H1 (cell line): ENCODE results near the gene KEL. TPM values are rescaled to one million over a fixed set of nuclear protein-coding genes. Genes with fewer than 3 reads are reported as not detected.

Experiments used
- CTCF ChIA-PET: fragments of 300-600 bp; sonication (Branson Sonifier 250); formaldehyde crosslinking; loops from one replicate; lab custom pipeline; 2021; ENCODE audit not compliant: partially characterized antibody; lab: Charles Lee
- POLR2A ChIA-PET: fragments of 300-600 bp; sonication (Branson Sonifier 250); formaldehyde crosslinking; loops from one replicate; lab custom pipeline; 2021; ENCODE audit warnings: inconsistent platforms; ENCODE audit not compliant: partially characterized antibody; lab: Charles Lee
- DNase-seq, 2 experiments: peaks; one replicate each; pipeline versions ENCODE4 v3.0.0 to v3.0.0-alpha.2; 2010 to 2022; ENCODE audit warnings: low spot score in 2 of 2, low read depth in 1 of 2, mixed read lengths in 1 of 2
- FAIRE-seq: peaks from 2 replicates; lab custom pipeline; 2011; peaks lifted over from hg19 to GRCh38; lab: Jason Lieb, UNC
- H2AFZ ChIP-seq: 2 replicates; pipeline ENCODE4 v1.8.1; 2012; ENCODE audit warnings: low read length, inconsistent platforms
- H2AK5ac ChIP-seq: 2 replicates; pipeline ENCODE4 v1.6.1; 2013; ENCODE audit warnings: low read depth, low read length
- H2BK120ac ChIP-seq: replicated peaks from 2 replicates; pipeline ENCODE3; 2013; ENCODE audit warnings: low read depth, low read length, inconsistent platforms
- H2BK12ac ChIP-seq: 2 replicates; pipeline ENCODE4 v1.6.1; 2013; ENCODE audit warnings: low read depth, low read length
- H2BK15ac ChIP-seq: 2 replicates; pipeline ENCODE4 v1.6.1; 2013; ENCODE audit warnings: low read length
- H2BK20ac ChIP-seq: 2 replicates; pipeline ENCODE4 v1.6.1; 2013; ENCODE audit warnings: low read length
- H2BK5ac ChIP-seq: 2 replicates; pipeline ENCODE4 v1.6.1; 2013; ENCODE audit warnings: low read depth, low read length
- H3K14ac ChIP-seq: 2 replicates; pipeline ENCODE4 v1.6.1; 2013; ENCODE audit warnings: inconsistent platforms; ENCODE audit not compliant: insufficient read length
- H3K18ac ChIP-seq: 2 replicates; pipeline ENCODE4 v1.6.1; 2013; ENCODE audit warnings: low read length; ENCODE audit errors: extremely low read depth
- H3K23ac ChIP-seq: 2 replicates; pipeline ENCODE4 v1.6.1; 2013; ENCODE audit warnings: inconsistent platforms; ENCODE audit not compliant: insufficient read length
- H3K23me2 ChIP-seq: 2 replicates; pipeline ENCODE4 v1.6.1; 2013; ENCODE audit warnings: low read depth, low read length
- H3K27ac ChIP-seq: 2 replicates; pipeline ENCODE4 v1.6.1; 2011; ENCODE audit warnings: low read depth, low read length, inconsistent platforms
- H3K27me3 ChIP-seq, 4 experiments: replicated peaks in 1 of 4; 1 replicate in 1 of 4; 2 replicates in 3 of 4; pipeline versions ENCODE4 v1.6.1 to v1.8.1; 2011 to 2013; ENCODE audit warnings: low read length in 3 of 4, mild to moderate bottlenecking in 3 of 4, inconsistent platforms in 2 of 4, mixed read lengths in 2 of 4, moderate library complexity in 1 of 4; ENCODE audit not compliant: control insufficient read depth in 3 of 4, insufficient read depth in 3 of 4; ENCODE audit errors: extremely low read depth in 1 of 4
- H3K36me3 ChIP-seq, 4 experiments: 2 replicates each; pipeline versions ENCODE4 v1.6.1 to v1.8.1; 2011 to 2013; ENCODE audit warnings: mild to moderate bottlenecking in 4 of 4, low read length in 3 of 4, moderate library complexity in 2 of 4, control low read depth in 1 of 4, inconsistent platforms in 1 of 4; ENCODE audit not compliant: insufficient read depth in 4 of 4, control insufficient read depth in 2 of 4
- H3K4ac ChIP-seq: replicated peaks from 2 replicates; pipeline ENCODE3; 2013; ENCODE audit warnings: low read length, low read depth, mixed read lengths, inconsistent platforms; ENCODE audit not compliant: insufficient read length
- H3K4me1 ChIP-seq, 4 experiments: replicated peaks in 1 of 4; 1 replicate in 1 of 4; 2 replicates in 3 of 4; pipeline versions ENCODE4 v1.6.1 to v1.8.1; 2011 to 2013; ENCODE audit warnings: low read length in 3 of 4, inconsistent platforms in 2 of 4, mixed read lengths in 1 of 4; ENCODE audit not compliant: insufficient read depth in 4 of 4, control insufficient read depth in 3 of 4
- H3K4me2 ChIP-seq, 2 experiments: 2 replicates each; pipeline versions ENCODE4 v1.6.1 to v1.8.1; 2011 to 2013; ENCODE audit warnings: low read depth in 2 of 2, low read length in 2 of 2, control low read depth in 1 of 2, inconsistent platforms in 1 of 2, mild to moderate bottlenecking in 1 of 2; ENCODE audit not compliant: insufficient read depth in 1 of 2
- H3K4me3 ChIP-seq, 4 experiments: fragments of 200-600, 300-600 bp in 1 of 4; sonication (generic), shearing (Covaris generic), sonication (Bioruptor Twin) in 1 of 4; 2 replicates each; pipeline versions ENCODE4 v1.5.1 to v1.8.1; 2011 to 2016; ENCODE audit warnings: low read length in 4 of 4, low read depth in 3 of 4, control low read depth in 2 of 4, inconsistent platforms in 2 of 4, mild to moderate bottlenecking in 2 of 4, mixed read lengths in 1 of 4, moderate library complexity in 1 of 4; ENCODE audit not compliant: insufficient read depth in 2 of 4; ENCODE audit errors: extremely low read depth in 1 of 4
- H3K56ac ChIP-seq: replicated peaks from 2 replicates; pipeline ENCODE3; 2013; ENCODE audit warnings: low read depth, mild to moderate bottlenecking, mixed read lengths, low read length, inconsistent platforms; ENCODE audit not compliant: insufficient read length
- H3K79me1 ChIP-seq: 2 replicates; pipeline ENCODE4 v1.6.1; 2013; ENCODE audit warnings: low read depth, low read length, control low read depth
- H3K79me2 ChIP-seq, 2 experiments: 2 replicates each; pipeline versions ENCODE4 v1.6.1 to v1.8.1; 2012 to 2013; ENCODE audit warnings: low read length in 2 of 2, mild to moderate bottlenecking in 2 of 2, inconsistent platforms in 1 of 2; ENCODE audit not compliant: insufficient read depth in 2 of 2, control insufficient read depth in 1 of 2
- H3K9ac ChIP-seq, 4 experiments: replicated peaks in 1 of 4; 1 replicate in 1 of 4; 2 replicates in 3 of 4; pipeline versions ENCODE4 v1.6.1 to v1.8.1; 2011 to 2013; ENCODE audit warnings: low read depth in 3 of 4, low read length in 3 of 4, control low read depth in 2 of 4, mild to moderate bottlenecking in 2 of 4, moderate library complexity in 2 of 4, inconsistent platforms in 1 of 4; ENCODE audit errors: extremely low read depth in 1 of 4
- H3K9me3 ChIP-seq, 2 experiments: 2 replicates each; pipeline versions ENCODE4 v1.6.1 to v1.8.1; 2012 to 2013; ENCODE audit warnings: mild to moderate bottlenecking in 2 of 2, moderate library complexity in 2 of 2, control low read depth in 1 of 2, inconsistent platforms in 1 of 2, low read depth in 1 of 2, low read length in 1 of 2, mixed read lengths in 1 of 2; ENCODE audit not compliant: insufficient read depth in 2 of 2
- H4K20me1 ChIP-seq, 2 experiments: replicated peaks in 1 of 2; 2 replicates each; pipeline versions ENCODE3 to v1.8.1; 2011 to 2013; ENCODE audit warnings: inconsistent platforms in 2 of 2, low read length in 2 of 2, mild to moderate bottlenecking in 1 of 2; ENCODE audit not compliant: insufficient read depth in 2 of 2, control insufficient read depth in 1 of 2
- H4K5ac ChIP-seq: 2 replicates; pipeline ENCODE4 v1.6.1; 2013; ENCODE audit warnings: low read length, low read depth, mixed read lengths, inconsistent platforms; ENCODE audit not compliant: insufficient read length
- H4K8ac ChIP-seq: 2 replicates; pipeline ENCODE4 v1.8.0; 2013; ENCODE audit warnings: mild to moderate bottlenecking, moderate library complexity, low read length, inconsistent platforms; ENCODE audit not compliant: insufficient read depth; ENCODE audit errors: extremely low read depth
- H4K91ac ChIP-seq: replicated peaks from 2 replicates; pipeline ENCODE3; 2013; ENCODE audit warnings: low read length, mixed read lengths, inconsistent platforms; ENCODE audit not compliant: insufficient read length
- ASH2L ChIP-seq: fragments of 200-600, 300-600 bp; sonication (generic); IDR thresholded peaks from one replicate; pipeline ENCODE4 v1.7.1; 2017; ENCODE audit warnings: low read length
- BACH1 ChIP-seq: IDR thresholded peaks from 2 replicates; pipeline ENCODE4 v1.6.1; 2012; ENCODE audit warnings: low read length, improper control_type of control experiment
- BRCA1 ChIP-seq: IDR thresholded peaks from 2 replicates; pipeline ENCODE4 v1.6.1; 2012; ENCODE audit warnings: low read depth, low read length, improper control_type of control experiment
- CBX5 ChIP-seq: fragments of 300-800, 300-1000 bp; sonication (generic); IDR thresholded peaks from 2 replicates; pipeline ENCODE4 v1.7.1; 2016; ENCODE audit warnings: antibody characterized with exemption, low read length, low read depth
- CEBPB ChIP-seq: IDR thresholded peaks from 2 replicates; pipeline ENCODE4 v1.6.1; 2012; ENCODE audit warnings: low read depth, low read length
- CREB1 ChIP-seq: IDR thresholded peaks from 2 replicates; pipeline ENCODE4 v1.6.1; 2012; ENCODE audit warnings: inconsistent platforms
- CTBP2 ChIP-seq: IDR thresholded peaks from 2 replicates; pipeline ENCODE4 v1.7.0; 2011; ENCODE audit warnings: borderline replicate concordance, mild to moderate bottlenecking, moderate library complexity, mixed read lengths, low read length; ENCODE audit not compliant: insufficient read depth, insufficient read length
- EP300 ChIP-seq, 2 experiments: IDR thresholded peaks; 1 replicate in 1 of 2; 2 replicates in 1 of 2; pipeline ENCODE4 v1.6.1; 2011 to 2012; ENCODE audit warnings: low read depth in 2 of 2, low read length in 2 of 2, mild to moderate bottlenecking in 2 of 2, borderline replicate concordance in 1 of 2, inconsistent platforms in 1 of 2, moderate library complexity in 1 of 2
- GTF2F1 ChIP-seq: IDR thresholded peaks from 2 replicates; pipeline ENCODE4 v1.6.1; 2012; ENCODE audit warnings: low read depth, low read length, improper control_type of control experiment, borderline replicate concordance
- KDM1A ChIP-seq: fragments of 200-600, 300-600 bp; sonication (generic); IDR thresholded peaks from 2 replicates; pipeline ENCODE4 v1.7.1; 2016; ENCODE audit warnings: mild to moderate bottlenecking, low read length, borderline replicate concordance
- POU5F1 ChIP-seq: IDR thresholded peaks from 2 replicates; pipeline ENCODE4 v1.6.1; 2011; ENCODE audit warnings: low read depth, mild to moderate bottlenecking, low read length, moderate library complexity
- SUZ12 ChIP-seq: fragments of 200-600 bp; sonication (generic); IDR thresholded peaks from 2 replicates; pipeline ENCODE4 v1.6.1; 2012; ENCODE audit warnings: mild to moderate bottlenecking, inconsistent platforms, low read length, moderate library complexity, mixed read lengths
- TBP ChIP-seq: IDR thresholded peaks from 2 replicates; pipeline ENCODE4 v1.6.1; 2011; ENCODE audit warnings: low read depth, low read length, improper control_type of control experiment
- TEAD4 ChIP-seq: IDR thresholded peaks from 2 replicates; pipeline ENCODE4 v1.6.1; 2012; ENCODE audit warnings: low read depth, low read length, inconsistent platforms, mixed read lengths
- ZNF274 ChIP-seq: IDR thresholded peaks from 2 replicates; pipeline ENCODE4 v1.7.0; 2012; ENCODE audit warnings: low read length, borderline replicate concordance; ENCODE audit errors: extremely low read depth
- WGBS, 2 experiments: shearing (Covaris generic) in 1 of 2; methylation state at CpG; one replicate each; pipeline versions ENCODE4 v1.1.6 to v1.1.7; 2013 to 2015; ENCODE audit warnings: low lambda C conversion rate in 2 of 2, mixed read lengths in 2 of 2, inconsistent platforms in 1 of 2, low coverage in 1 of 2, missing lambda C conversion rate in 1 of 2; ENCODE audit not compliant: insufficient replicate concordance in 2 of 2, insufficient coverage in 1 of 2, insufficient read length in 1 of 2; ENCODE audit errors: extremely low coverage in 1 of 2, missing lambda C conversion rate in 1 of 2; 5-methylcytosine and 5-hydroxymethylcytosine counted together
- polyA plus RNA-seq, 7 experiments: library from polyadenylated mRNA; depleted of rRNA in 3 of 7; stranded (reverse) in 5 of 7; unstranded in 2 of 7; fragments of >200 nt in 5 of 7; fragments of 200-250 nt in 2 of 7; gene quantifications; 1 replicate in 5 of 7; 2 replicates in 1 of 7; 4 replicates in 1 of 7; pipeline versions ENCODE4 v1.2.1 to v1.2.3, GENCODE V29; 2011 to 2013; ENCODE audit warnings: missing spikeins in 2 of 7, mixed read lengths in 2 of 7
- total RNA-seq: library from RNA; stranded (reverse); fragmentation: NEBNext Ultra II Directional; extraction: Animal tissue kit (Norgen Biotek cat#: 25700); gene quantifications from 2 replicates; pipeline ENCODE4 v1.2.1, GENCODE V29; 2021
- TF ChIP-seq, protein P1 (sequence below): IDR thresholded peaks from 2 replicates; pipeline ENCODE4 v1.6.1; 2012; ENCODE audit warnings: inconsistent platforms

Gene KEL
- total and polyA plus RNA-seq, 2 of the 8 experiments (the other 6 are each of a cell fraction or from before 2014, with no cell fraction given), result 1.8 to 1.9 TPM

GRCh38 chr7:142916508-142916907, 45.7 kb downstream of the KEL start:
- ChIA-PET POLR2A (no interaction called here), CTCF (interaction anchor here (0.9 to 4.3 kb wide), 14 partner anchors 9 to 298 kb away, joined by 3 to 31 read pairs (median 5); partner anchors contain the start of genes LLCFC1 and TRPV5)
- no peak overlapping the region for H2BK12ac ChIP-seq
- no peak overlapping the region for H3K23ac ChIP-seq
- no peaks in the 10 kb centered on the region for H3K9me3 ChIP-seq
- H3K27ac ChIP-seq, result no peak overlapping the region
- 67% methylated on average over 2 of the region's 2 CpGs; no CpG with 5 or more reads in 1 of the 2 experiments for WGBS, 2 experiments
- H3K79me2 ChIP-seq, result no peaks in the 10 kb centered on the region
- no peak overlapping the region for H2BK120ac ChIP-seq
- H4K8ac ChIP-seq, result no peak overlapping the region
- no peak overlapping the region for H4K5ac ChIP-seq
- no peak overlapping the region for H3K56ac ChIP-seq
- H3K4me2 ChIP-seq, result no peak overlapping the region
- no peaks in the 10 kb centered on the region for H3K79me1 ChIP-seq
- H3K14ac ChIP-seq, result no peak overlapping the region
- H4K91ac ChIP-seq, result no peak overlapping the region
- no peak overlapping the region for H2AFZ ChIP-seq
- H2BK15ac ChIP-seq, result no peak overlapping the region
- no peak overlapping the region for H2AK5ac ChIP-seq
- no peak overlapping the region for H3K9ac ChIP-seq
- H3K18ac ChIP-seq, result no peak overlapping the region
- no peak overlapping the region for H3K4me3 ChIP-seq
- H4K20me1 ChIP-seq, result no peaks in the 10 kb centered on the region
- FAIRE-seq, result no peak
- H3K4me1 ChIP-seq, result no peaks in the 10 kb centered on the region
- no peaks in the 10 kb centered on the region for H3K23me2 ChIP-seq
- H3K27me3 ChIP-seq, result no peaks in the 10 kb centered on the region
- no peak overlapping the region for H2BK5ac ChIP-seq
- H2BK20ac ChIP-seq, result no peak overlapping the region
- no peaks in the 10 kb centered on the region for H3K36me3 ChIP-seq
- no peak for DNase-seq
- no peak overlapping the region for H3K4ac ChIP-seq
- TF ChIP-seq BRCA1, result no peak
- no peak for TF ChIP-seq KDM1A
- TF ChIP-seq TBP, result no peak
- no peak for TF ChIP-seq GTF2F1
- no peak for TF ChIP-seq POU5F1
- TF ChIP-seq, protein P1, sequence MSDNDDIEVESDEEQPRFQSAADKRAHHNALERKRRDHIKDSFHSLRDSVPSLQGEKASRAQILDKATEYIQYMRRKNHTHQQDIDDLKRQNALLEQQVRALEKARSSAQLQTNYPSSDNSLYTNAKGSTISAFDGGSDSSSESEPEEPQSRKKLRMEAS, result no peak
- TF ChIP-seq CTBP2, result no peak
- no peak for TF ChIP-seq ZNF274
- TF ChIP-seq ASH2L, result no peak
- no peak for TF ChIP-seq TEAD4
- no peak for TF ChIP-seq CREB1
- no peak for TF ChIP-seq BACH1
- TF ChIP-seq CEBPB, result no peak
- no peak for TF ChIP-seq CBX5
- TF ChIP-seq EP300 (IDR thresholded peaks at IDR 0.05; ENCODE audit: borderline replicate concordance in 1 of 2, low read depth in 2 of 2, low read length in 2 of 2), result no peak
- TF ChIP-seq SUZ12, result no peak
